Keratinocyte (primary cell): Measurements from ENCODE around the gene ARHGAP31.
"Not testable (repeated sequence)": the region's sequence is repeated elsewhere in the genome, so short reads cannot be mapped to it uniquely, and the experiment has no call there.

Experiments used
- EZH2 ChIP-seq: IDR thresholded peaks from one replicate; pipeline ENCODE4 v1.6.1; 2012; ENCODE audit warnings: inconsistent platforms, mild to moderate bottlenecking, low read length, moderate library complexity
- TF ChIP-seq, protein P1 (sequence below), 3 experiments: IDR thresholded peaks in 1 of 3; conservative IDR thresholded peaks in 1 of 3; optimal IDR thresholded peaks in 1 of 3; 2 replicates in 2 of 3; 3 replicates in 1 of 3; pipeline versions ENCODE3 to v1.5.1; 2011; ENCODE audit warnings: low read length in 3 of 3, mild to moderate bottlenecking in 3 of 3, moderate library complexity in 2 of 3, control low read depth in 1 of 3, inconsistent platforms in 1 of 3; ENCODE audit not compliant: insufficient read depth in 2 of 3; ENCODE audit errors: extremely low read depth in 1 of 3

DNA sequence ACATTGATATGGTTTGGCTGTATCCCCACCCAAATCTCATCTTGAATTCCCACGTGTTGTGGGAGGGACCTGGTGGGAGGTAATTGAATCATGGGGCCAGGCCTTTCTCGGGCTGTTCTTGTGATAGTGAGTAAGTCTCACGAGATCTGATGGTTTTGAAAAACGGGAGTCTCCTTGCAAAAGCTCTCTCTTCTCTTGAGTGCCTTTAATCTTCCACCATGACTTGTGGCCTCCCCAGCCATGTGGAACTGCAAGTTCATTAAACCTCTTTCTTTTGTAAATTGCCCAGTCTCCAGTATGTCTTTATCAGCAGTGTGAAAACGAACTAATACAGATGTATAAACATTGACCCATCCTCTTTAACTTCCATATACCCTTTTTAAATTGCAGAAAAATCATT lies 26.6 kb downstream of the ARHGAP31 start:
- TF ChIP-seq, protein P1, sequence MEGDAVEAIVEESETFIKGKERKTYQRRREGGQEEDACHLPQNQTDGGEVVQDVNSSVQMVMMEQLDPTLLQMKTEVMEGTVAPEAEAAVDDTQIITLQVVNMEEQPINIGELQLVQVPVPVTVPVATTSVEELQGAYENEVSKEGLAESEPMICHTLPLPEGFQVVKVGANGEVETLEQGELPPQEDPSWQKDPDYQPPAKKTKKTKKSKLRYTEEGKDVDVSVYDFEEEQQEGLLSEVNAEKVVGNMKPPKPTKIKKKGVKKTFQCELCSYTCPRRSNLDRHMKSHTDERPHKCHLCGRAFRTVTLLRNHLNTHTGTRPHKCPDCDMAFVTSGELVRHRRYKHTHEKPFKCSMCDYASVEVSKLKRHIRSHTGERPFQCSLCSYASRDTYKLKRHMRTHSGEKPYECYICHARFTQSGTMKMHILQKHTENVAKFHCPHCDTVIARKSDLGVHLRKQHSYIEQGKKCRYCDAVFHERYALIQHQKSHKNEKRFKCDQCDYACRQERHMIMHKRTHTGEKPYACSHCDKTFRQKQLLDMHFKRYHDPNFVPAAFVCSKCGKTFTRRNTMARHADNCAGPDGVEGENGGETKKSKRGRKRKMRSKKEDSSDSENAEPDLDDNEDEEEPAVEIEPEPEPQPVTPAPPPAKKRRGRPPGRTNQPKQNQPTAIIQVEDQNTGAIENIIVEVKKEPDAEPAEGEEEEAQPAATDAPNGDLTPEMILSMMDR (optimal IDR thresholded peaks at IDR 0.05 in 1 of 3, IDR thresholded peaks at IDR 0.05 in 1 of 3, conservative IDR thresholded peaks at IDR 0.05 in 1 of 3; ENCODE audit: extremely low read depth in 1 of 3, insufficient read depth in 2 of 3, low read length in 3 of 3): not testable (repeated sequence)
- not testable (repeated sequence) for TF ChIP-seq EZH2
